GM12864 (cell line): ENCODE data around the gene SLC16A3.

ENCODE experiments used
- DNase-seq: peaks from one replicate; pipeline ENCODE4 v3.0.0-alpha.2; 2011; ENCODE audit warnings: low read depth
- H3K4me3 ChIP-seq: 2 replicates; pipeline ENCODE4 v1.5.1; 2011; ENCODE audit warnings: mild to moderate bottlenecking, low read depth, low read length, control low read depth
- TF ChIP-seq, protein P1 (sequence below): IDR thresholded peaks from 2 replicates; pipeline ENCODE4 v1.5.1; 2011; ENCODE audit warnings: low read depth, mild to moderate bottlenecking, moderate library complexity, low read length, control low read depth, inconsistent platforms; ENCODE audit errors: missing control alignments

SLC16A3 gene

DNA sequence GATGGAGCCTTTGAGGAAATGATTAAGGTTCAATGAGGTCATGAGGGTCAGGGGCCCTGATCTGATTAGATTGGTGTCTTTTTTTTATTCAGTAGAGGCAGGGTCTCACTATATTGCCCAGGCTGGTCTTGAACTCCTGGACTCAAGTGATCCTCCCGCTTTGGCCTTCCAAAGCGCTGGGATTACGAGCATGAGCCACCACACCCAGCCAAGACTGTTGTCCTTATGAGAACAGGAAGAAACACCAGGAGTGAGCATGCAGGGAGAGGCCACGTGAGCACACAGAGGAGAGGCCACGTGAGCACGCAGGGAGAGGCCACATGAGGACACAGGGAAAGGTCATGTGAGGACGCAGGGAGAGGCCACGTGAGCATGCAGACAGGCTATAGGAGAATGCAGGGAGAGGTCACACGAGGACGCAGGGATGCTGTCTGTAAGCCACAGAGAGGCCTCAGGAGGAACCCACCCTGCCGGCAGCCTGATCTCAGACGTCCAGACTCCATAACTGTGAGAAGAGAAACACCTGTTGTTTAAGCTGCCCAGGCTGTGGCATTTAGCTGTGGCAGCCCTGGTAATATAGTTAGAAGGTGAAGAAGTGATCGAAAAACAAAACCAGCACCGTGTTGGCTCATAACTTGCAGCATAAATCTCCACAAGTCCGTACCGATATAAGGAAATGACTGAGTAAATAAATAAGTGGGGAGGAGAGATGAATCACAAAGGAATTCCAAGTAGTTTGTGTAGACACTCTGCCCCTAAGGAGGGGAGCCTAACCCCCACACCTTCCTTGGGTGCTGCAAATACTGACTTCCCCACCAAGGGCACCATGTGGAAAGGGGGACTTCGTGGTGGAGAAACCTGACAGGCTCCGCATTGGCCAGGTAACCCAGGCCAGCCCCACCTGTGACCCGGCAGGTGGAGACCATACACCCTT, 59.3 kb downstream of the SLC16A3 start:
- TF ChIP-seq, protein P1, sequence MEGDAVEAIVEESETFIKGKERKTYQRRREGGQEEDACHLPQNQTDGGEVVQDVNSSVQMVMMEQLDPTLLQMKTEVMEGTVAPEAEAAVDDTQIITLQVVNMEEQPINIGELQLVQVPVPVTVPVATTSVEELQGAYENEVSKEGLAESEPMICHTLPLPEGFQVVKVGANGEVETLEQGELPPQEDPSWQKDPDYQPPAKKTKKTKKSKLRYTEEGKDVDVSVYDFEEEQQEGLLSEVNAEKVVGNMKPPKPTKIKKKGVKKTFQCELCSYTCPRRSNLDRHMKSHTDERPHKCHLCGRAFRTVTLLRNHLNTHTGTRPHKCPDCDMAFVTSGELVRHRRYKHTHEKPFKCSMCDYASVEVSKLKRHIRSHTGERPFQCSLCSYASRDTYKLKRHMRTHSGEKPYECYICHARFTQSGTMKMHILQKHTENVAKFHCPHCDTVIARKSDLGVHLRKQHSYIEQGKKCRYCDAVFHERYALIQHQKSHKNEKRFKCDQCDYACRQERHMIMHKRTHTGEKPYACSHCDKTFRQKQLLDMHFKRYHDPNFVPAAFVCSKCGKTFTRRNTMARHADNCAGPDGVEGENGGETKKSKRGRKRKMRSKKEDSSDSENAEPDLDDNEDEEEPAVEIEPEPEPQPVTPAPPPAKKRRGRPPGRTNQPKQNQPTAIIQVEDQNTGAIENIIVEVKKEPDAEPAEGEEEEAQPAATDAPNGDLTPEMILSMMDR, result no peak
- DNase-seq, result no peak
- no peak overlapping the region for H3K4me3 ChIP-seq
